H9 (cell line): ENCODE data around the gene MYO5B. TPM values are rescaled to one million over a fixed set of nuclear protein-coding genes. Genes with fewer than 3 reads are reported as not detected.

Experiments
- DNase-seq: peaks from one replicate; pipeline ENCODE4 v3.0.0-alpha.2; 2017
- H2AFZ ChIP-seq: one replicate; pipeline ENCODE4 v1.6.1; 2013; ENCODE audit warnings: mild to moderate bottlenecking, low read length, control low read depth, moderate library complexity
- H2AK5ac ChIP-seq: 2 replicates; pipeline ENCODE4 v1.6.1; 2013; ENCODE audit warnings: low read length, control low read depth, mixed read lengths; ENCODE audit not compliant: insufficient read length
- H2BK120ac ChIP-seq: one replicate; pipeline ENCODE4 v1.6.1; 2013; ENCODE audit warnings: low read depth, mild to moderate bottlenecking, low read length, control low read depth, inconsistent platforms; ENCODE audit not compliant: poor library complexity, severe bottlenecking
- H2BK12ac ChIP-seq: 2 replicates; pipeline ENCODE4 v1.6.1; 2013; ENCODE audit warnings: low read length, control low read depth, mixed read lengths, low read depth; ENCODE audit not compliant: insufficient read length
- H2BK15ac ChIP-seq: 2 replicates; pipeline ENCODE4 v1.6.1; 2013; ENCODE audit warnings: low read depth, low read length, control low read depth
- H2BK20ac ChIP-seq: one replicate; pipeline ENCODE4 v1.6.1; 2013; ENCODE audit warnings: low read depth, mild to moderate bottlenecking, low read length, control low read depth, inconsistent platforms; ENCODE audit not compliant: poor library complexity, severe bottlenecking
- H2BK5ac ChIP-seq: 2 replicates; pipeline ENCODE4 v1.6.1; 2013; ENCODE audit warnings: low read length, control low read depth, mixed read lengths; ENCODE audit not compliant: insufficient read length
- H3K14ac ChIP-seq: 2 replicates; pipeline ENCODE4 v1.6.1; 2013; ENCODE audit warnings: low read length, control low read depth; ENCODE audit not compliant: insufficient read depth
- H3K18ac ChIP-seq: 2 replicates; pipeline ENCODE4 v1.6.1; 2013; ENCODE audit warnings: low read depth, mild to moderate bottlenecking, mixed read lengths, low read length, control low read depth; ENCODE audit not compliant: insufficient read length
- H3K23ac ChIP-seq: 2 replicates; pipeline ENCODE4 v1.6.1; 2013; ENCODE audit warnings: low read length, control low read depth, mixed read lengths, low read depth; ENCODE audit not compliant: insufficient read length
- H3K23me2 ChIP-seq: 2 replicates; pipeline ENCODE4 v1.6.1; 2013; ENCODE audit warnings: low read depth, mild to moderate bottlenecking, mixed read lengths, low read length, control low read depth; ENCODE audit not compliant: insufficient read length, poor library complexity, severe bottlenecking
- H3K27ac ChIP-seq: 2 replicates; pipeline ENCODE4 v1.5.1; 2013; ENCODE audit warnings: low read length, control low read depth, mixed read lengths, low read depth; ENCODE audit not compliant: insufficient read length
- H3K27me3 ChIP-seq: 2 replicates; pipeline ENCODE4 v1.6.1; 2013; ENCODE audit warnings: low read length, control low read depth, inconsistent platforms; ENCODE audit not compliant: insufficient read depth
- H3K4ac ChIP-seq: 2 replicates; pipeline ENCODE4 v1.6.1; 2013; ENCODE audit warnings: low read depth, mild to moderate bottlenecking, control low read depth, inconsistent platforms, low read length, moderate library complexity
- H3K4me1 ChIP-seq: 2 replicates; pipeline ENCODE4 v1.6.1; 2013; ENCODE audit warnings: low read length, control low read depth, inconsistent platforms; ENCODE audit not compliant: insufficient read depth
- H3K4me2 ChIP-seq: 2 replicates; pipeline ENCODE4 v1.6.1; 2013; ENCODE audit warnings: low read length, control low read depth, mixed read lengths; ENCODE audit not compliant: insufficient read length, insufficient read depth
- H3K56ac ChIP-seq: 2 replicates; pipeline ENCODE4 v1.6.1; 2013; ENCODE audit warnings: low read depth, mild to moderate bottlenecking, mixed read lengths, low read length, control low read depth; ENCODE audit not compliant: insufficient read length
- H3K79me1 ChIP-seq: 2 replicates; pipeline ENCODE4 v1.6.1; 2013; ENCODE audit warnings: low read depth, mild to moderate bottlenecking, moderate library complexity, low read length, control low read depth, inconsistent platforms; ENCODE audit not compliant: insufficient read depth, poor library complexity, severe bottlenecking
- H3K79me2 ChIP-seq: 2 replicates; pipeline ENCODE4 v1.6.1; 2013; ENCODE audit warnings: low read length, control low read depth, inconsistent platforms; ENCODE audit not compliant: insufficient read depth
- H3K9ac ChIP-seq: 2 replicates; pipeline ENCODE4 v1.6.1; 2013; ENCODE audit warnings: low read length, control low read depth, mixed read lengths; ENCODE audit not compliant: insufficient read length; ENCODE audit errors: extremely low read depth
- H3K9me3 ChIP-seq: one replicate; pipeline ENCODE4 v1.6.1; 2013; ENCODE audit warnings: low read depth, low read length, inconsistent platforms; ENCODE audit not compliant: control insufficient read depth
- H3T11ph ChIP-seq: one replicate; pipeline ENCODE4 v1.6.1; 2013; ENCODE audit warnings: mild to moderate bottlenecking, low read length, control low read depth, inconsistent platforms
- H4K20me1 ChIP-seq: one replicate; pipeline ENCODE4 v1.6.1; 2013; ENCODE audit not compliant: control insufficient read depth, insufficient read length, insufficient read depth
- H4K5ac ChIP-seq: 2 replicates; pipeline ENCODE4 v1.6.1; 2013; ENCODE audit warnings: low read depth, mild to moderate bottlenecking, mixed read lengths, low read length, control low read depth; ENCODE audit not compliant: insufficient read length
- H4K8ac ChIP-seq: replicated peaks from 2 replicates; pipeline ENCODE4 v1.6.1; 2013; ENCODE audit warnings: low read length, control low read depth, mixed read lengths, low read depth; ENCODE audit not compliant: insufficient read length
- H4K91ac ChIP-seq: 2 replicates; pipeline ENCODE4 v1.6.1; 2013; ENCODE audit warnings: low read depth, mild to moderate bottlenecking, moderate library complexity, mixed read lengths, low read length, control low read depth; ENCODE audit not compliant: insufficient read length
- H3K27ac Mint-ChIP-seq, 3 experiments: 2 replicates in 2 of 3; 3 replicates in 1 of 3; pipeline ENCODE4 v1.8.0; 2020 to 2021; ENCODE audit warnings: mixed read lengths in 3 of 3, mild to moderate bottlenecking in 1 of 3, moderate library complexity in 1 of 3
- H3K27me3 Mint-ChIP-seq: 2 replicates; pipeline ENCODE4 v1.8.0; 2021; ENCODE audit warnings: low read depth, mild to moderate bottlenecking, moderate library complexity, mixed read lengths
- H3K36me3 Mint-ChIP-seq, 3 experiments: 2 replicates in 2 of 3; 3 replicates in 1 of 3; pipeline ENCODE4 v1.8.0; 2020 to 2021; ENCODE audit warnings: low read depth in 3 of 3, mixed read lengths in 3 of 3; ENCODE audit not compliant: insufficient read depth in 1 of 3
- H3K4me1 Mint-ChIP-seq, 2 experiments: 2 replicates each; pipeline ENCODE4 v1.8.0; 2020; ENCODE audit warnings: mixed read lengths in 2 of 2
- H3K4me3 Mint-ChIP-seq, 2 experiments: 2 replicates in 1 of 2; 3 replicates in 1 of 2; pipeline ENCODE4 v1.8.0; 2020 to 2021; ENCODE audit warnings: mild to moderate bottlenecking in 2 of 2, mixed read lengths in 2 of 2, moderate library complexity in 1 of 2
- H3K9me3 Mint-ChIP-seq, 2 experiments: 2 replicates in 1 of 2; 3 replicates in 1 of 2; pipeline ENCODE4 v1.8.0; 2020; ENCODE audit warnings: mild to moderate bottlenecking in 2 of 2, mixed read lengths in 2 of 2, moderate library complexity in 1 of 2
- CTCF ChIP-seq: fragments of 200-600 bp; sonication (generic); conservative IDR thresholded peaks from 3 replicates; pipeline ENCODE4 v1.8.0; 2021; ENCODE audit warnings: antibody characterized with exemption, mild to moderate bottlenecking
- WGBS: extraction: QIAGEN DNeasy Blood & Tissue Kit; methylation state at CpG from one replicate; pipeline ENCODE4 v1.1.7; 2013; ENCODE audit warnings: missing lambda C conversion rate, low lambda C conversion rate, mixed read lengths; ENCODE audit not compliant: insufficient read length; ENCODE audit errors: extremely low coverage; 5-methylcytosine and 5-hydroxymethylcytosine counted together
- total RNA-seq: library from RNA; stranded (reverse); gene quantifications from 2 replicates; pipeline ENCODE4 v1.2.1, GENCODE V29; 2021

Gene MYO5B
- total RNA-seq, 1 experiment from 2014 or later = 9.3 TPM

GRCh38 chr18:50011813-50012435 is 183.0 kb downstream of the MYO5B start:
- Histone ChIP-seq H3K27ac (no peak overlapping the region), H4K8ac (no peak overlapping the region), H3T11ph (no peak overlapping the region), H3K23me2 (no peaks in the 10 kb centered on the region), H4K20me1 (no peaks in the 10 kb centered on the region), H3K9me3 (no peaks in the 10 kb centered on the region), H2BK15ac (no peak overlapping the region), H3K56ac (no peak overlapping the region), H3K4me1 (no peaks in the 10 kb centered on the region), H3K14ac (no peak overlapping the region), H2AFZ (no peak overlapping the region), H3K9ac (no peak overlapping the region), H4K5ac (no peak overlapping the region), H3K4me2 (no peak overlapping the region), H3K18ac (no peak overlapping the region), H2BK120ac (no peak overlapping the region), H3K79me2 (no peaks in the 10 kb centered on the region), H2BK5ac (no peak overlapping the region), H3K79me1 (no peaks in the 10 kb centered on the region), H3K27me3 (no peaks in the 10 kb centered on the region), H3K4ac (no peak overlapping the region), H4K91ac (no peak overlapping the region), H2BK20ac (no peak overlapping the region), H2AK5ac (no peak overlapping the region), H2BK12ac (no peak overlapping the region), H3K23ac (no peak overlapping the region)
- H3K4me1 Mint-ChIP-seq = peaks cover 4 to 8% of the 10 kb centered on the region in 2 experiments; a peak in 3 of 4 replicates
- DNase-seq = no peak
- no peak overlapping the region for H3K4me3 Mint-ChIP-seq
- H3K27me3 Mint-ChIP-seq = no peaks in the 10 kb centered on the region; the same call in none of the 2 replicates
- no peaks in the 10 kb centered on the region for H3K9me3 Mint-ChIP-seq
- no CpG with 5 or more reads among the region's 4 CpGs for WGBS
- H3K27ac Mint-ChIP-seq = peak overlapping the region in 1 of 3 experiments; percentile 79; a peak in 1 of 7 replicates
- no peaks in the 10 kb centered on the region for H3K36me3 Mint-ChIP-seq
- no peak for TF ChIP-seq CTCF
